A549 (cell line): ENCODE measurements around the gene AHCYL2. TPM values are rescaled to one million over a fixed set of nuclear protein-coding genes. Genes with fewer than 3 reads are reported as not detected.

Experiments used
- ATAC-seq, 2 experiments: fragments of 200-7000 bp in 1 of 2; fragments of >200 bp in 1 of 2; cut with Nextera tagmentation in 1 of 2; cut with Tn5 transposase in 1 of 2; 3 replicates each; pipeline versions ENCODE4 v1.8.0 to v1.9.1; 2018 to 2020; ENCODE audit warnings: mild to moderate bottlenecking in 1 of 2, moderate library complexity in 1 of 2
- CTCF ChIA-PET: fragments of 300-600 bp; sonication (Branson Sonifier 250); formaldehyde crosslinking; extraction: SDS; loops from one replicate; lab custom pipeline; 2021; ENCODE audit warnings: antibody characterized with exemption, inconsistent platforms; lab: Yijun Ruan, JAX
- POLR2A ChIA-PET: fragments of 350-600 bp; formaldehyde crosslinking; extraction: SDS; loops from one replicate; lab custom pipeline; 2021; ENCODE audit warnings: antibody characterized with exemption, inconsistent platforms; lab: Yijun Ruan, JAX
- DNase-seq, 2 experiments: peaks; one replicate each; pipeline versions ENCODE4 v3.0.0 to v3.0.0-alpha.2; 2011 to 2016; ENCODE audit warnings: low read depth in 1 of 2, low spot score in 1 of 2
- FAIRE-seq: peaks from 2 replicates; lab custom pipeline; 2011; peaks lifted over from hg19 to GRCh38; lab: Jason Lieb, UNC
- H3K27ac ChIP-seq, 2 experiments: fragments of >200 bp; sonication (Bioruptor Twin); formaldehyde crosslinking; 3 replicates each; pipeline ENCODE4 v1.5.1; 2016 to 2017
- H3K4me1 ChIP-seq: fragments of >200 bp; sonication (Bioruptor Twin); formaldehyde crosslinking; 3 replicates; pipeline ENCODE4 v1.6.1; 2016
- H3K4me2 ChIP-seq: fragments of >200 bp; sonication (Bioruptor Twin); formaldehyde crosslinking; 3 replicates; pipeline ENCODE4 v1.6.1; 2016
- H3K4me3 ChIP-seq: fragments of >200 bp; sonication (Bioruptor Twin); formaldehyde crosslinking; 3 replicates; pipeline ENCODE4 v1.5.1; 2016
- H3K9me3 ChIP-seq: fragments of >200 bp; sonication (Bioruptor Twin); formaldehyde crosslinking; 3 replicates; pipeline ENCODE4 v1.6.1; 2016
- BHLHE40 ChIP-seq: IDR thresholded peaks from 2 replicates; pipeline ENCODE4 v1.6.1; 2012; ENCODE audit warnings: low read depth, low read length, inconsistent platforms
- CEBPB ChIP-seq, 2 experiments: fragments of >200 bp in 1 of 2; sonication (Bioruptor Twin) in 1 of 2; formaldehyde crosslinking in 1 of 2; IDR thresholded peaks; 2 replicates each; pipeline ENCODE4 v1.6.1; 2012 to 2016
- EHMT2 ChIP-seq: fragments of 200-600 bp; sonication (generic); IDR thresholded peaks from 2 replicates; pipeline ENCODE4 v1.6.1; 2016; ENCODE audit warnings: antibody characterized with exemption, low read depth, mild to moderate bottlenecking, moderate library complexity
- FOSB ChIP-seq: fragments of 250-450 bp; sonication (Bioruptor Pico); IDR thresholded peaks from 2 replicates; pipeline ENCODE4 v1.5.0; 2020; ENCODE audit warnings: mild to moderate bottlenecking, moderate library complexity
- FOXS1 ChIP-seq: fragments of 250-450 bp; sonication (Bioruptor Pico); IDR thresholded peaks from 2 replicates; pipeline ENCODE4 v1.5.0; 2020; ENCODE audit warnings: mild to moderate bottlenecking, moderate library complexity
- HES2 ChIP-seq: fragments of >200 bp; sonication (Bioruptor Twin); formaldehyde crosslinking; IDR thresholded peaks from 2 replicates; pipeline ENCODE4 v1.6.1; 2016
- HMGXB4 ChIP-seq: fragments of 250-450 bp; sonication (Bioruptor Pico); IDR thresholded peaks from 2 replicates; pipeline ENCODE4 v1.5.0; 2021; ENCODE audit warnings: mild to moderate bottlenecking, moderate library complexity, borderline replicate concordance
- HOXA7 ChIP-seq: fragments of 250-450 bp; sonication (Bioruptor Pico); IDR thresholded peaks from 2 replicates; pipeline ENCODE4 v1.5.0; 2020; ENCODE audit warnings: mild to moderate bottlenecking, moderate library complexity
- HOXB13 ChIP-seq: fragments of 250-450 bp; sonication (Bioruptor Pico); IDR thresholded peaks from 2 replicates; pipeline ENCODE4 v1.5.0; 2020; ENCODE audit warnings: low read depth, mild to moderate bottlenecking, moderate library complexity
- HOXB5 ChIP-seq: fragments of 250-450 bp; sonication (Bioruptor Pico); IDR thresholded peaks from 2 replicates; pipeline ENCODE4 v1.5.0; 2020; ENCODE audit warnings: mild to moderate bottlenecking, moderate library complexity
- JUNB ChIP-seq: fragments of >200 bp; sonication (Bioruptor Twin); formaldehyde crosslinking; IDR thresholded peaks from 2 replicates; pipeline ENCODE4 v1.6.1; 2016
- MAFK ChIP-seq: fragments of 450-650 bp; IDR thresholded peaks from 2 replicates; pipeline ENCODE4 v1.6.1; 2014; ENCODE audit not compliant: partially characterized antibody
- NFE2L2 ChIP-seq: fragments of 150-350 bp; conservative IDR thresholded peaks from 2 replicates; pipeline ENCODE4 v1.6.1; 2014; ENCODE audit warnings: low read length
- POLR2AphosphoS2 ChIP-seq: conservative IDR thresholded peaks from 2 replicates; pipeline ENCODE4 v1.6.1; 2012; ENCODE audit warnings: low read length, improper control_type of control experiment, inconsistent platforms
- RFX5 ChIP-seq: fragments of 450-650 bp; IDR thresholded peaks from 2 replicates; pipeline ENCODE4 v1.7.1; 2014; ENCODE audit warnings: antibody characterized with exemption, mild to moderate bottlenecking, moderate library complexity
- RNF2 ChIP-seq: fragments of 200-600 bp; sonication (generic); IDR thresholded peaks from 2 replicates; pipeline ENCODE4 v1.6.1; 2016; ENCODE audit warnings: low read depth, mild to moderate bottlenecking, antibody characterized with exemption, moderate library complexity, borderline replicate concordance
- SMC3 ChIP-seq: fragments of >200 bp; sonication (Bioruptor Twin); formaldehyde crosslinking; IDR thresholded peaks from 3 replicates; pipeline ENCODE4 v1.6.1; 2018; ENCODE audit warnings: inconsistent platforms
- TFCP2L1 ChIP-seq: fragments of 250-450 bp; sonication (Bioruptor Pico); IDR thresholded peaks from 2 replicates; pipeline ENCODE4 v1.5.0; 2021; ENCODE audit warnings: mild to moderate bottlenecking
- TP53 ChIP-seq: fragments of 250-450 bp; sonication (Bioruptor Pico); IDR thresholded peaks from 2 replicates; pipeline ENCODE4 v1.5.0; 2021; ENCODE audit warnings: mild to moderate bottlenecking, moderate library complexity
- ZC3H11A ChIP-seq: fragments of 450-650 bp; IDR thresholded peaks from 2 replicates; pipeline ENCODE4 v1.6.1; 2014; ENCODE audit warnings: antibody characterized with exemption, mild to moderate bottlenecking
- ZFP36 ChIP-seq: fragments of 450-650 bp; IDR thresholded peaks from 2 replicates; pipeline ENCODE4 v1.6.1; 2014; ENCODE audit warnings: borderline replicate concordance; ENCODE audit not compliant: partially characterized antibody
- whole genome bisulfite sequencing: methylation state at CpG from one replicate; pipeline ENCODE4 v1.1.6; 2017; ENCODE audit errors: missing lambda C conversion rate; 5-methylcytosine and 5-hydroxymethylcytosine counted together
- polyA plus RNA-seq, 4 experiments: library from polyadenylated mRNA; depleted of rRNA in 3 of 4; stranded (reverse); fragments of >200 nt; fragmentation: RNase III in 1 of 4; extraction: RNeasy Plus Mini Kit Qiagen cat#74134 plus additional on column Dnase treatment in 1 of 4; gene quantifications; 2 replicates in 3 of 4; 3 replicates in 1 of 4; pipeline ENCODE4 v1.2.3, GENCODE V29; 2011 to 2017
- TF ChIP-seq, protein P1 (sequence below): fragments of >200 bp; sonication (Bioruptor Twin); formaldehyde crosslinking; IDR thresholded peaks from 3 replicates; pipeline ENCODE4 v1.5.1; 2016
- TF ChIP-seq, protein P2 (sequence below): fragments of 150-350 bp; IDR thresholded peaks from 2 replicates; pipeline ENCODE4 v1.6.1; 2014; ENCODE audit warnings: low read depth, mild to moderate bottlenecking, low read length

The AHCYL2 gene
- polyA plus RNA-seq, 2 of the 4 experiments (the other 2 are of a cell fraction) = 10.8 to 25.9 TPM

- Histone ChIP-seq H3K27ac (no peak overlapping the region), H3K4me2 (no peak overlapping the region), H3K4me1 (no peaks in the 10 kb centered on the region), H3K9me3 (no peaks in the 10 kb centered on the region), H3K4me3 (no peak overlapping the region)
- ChIA-PET POLR2A (no interaction called here), CTCF (interaction anchor here (0.6 to 3.9 kb wide), 6 partner anchors 13 to 516 kb away, joined by 3 to 25 read pairs (median 4); no protein-coding TSS in a partner anchor)
- WGBS = 82% methylated on average over 4 of the region's 4 CpGs
- no peak for FAIRE-seq
- TF ChIP-seq SMC3 (no peak), JUNB (no peak), HOXB5 (CRISPR knock-in tag) (no peak), HMGXB4 (CRISPR knock-in tag) (no peak), FOXS1 (CRISPR knock-in tag) (no peak), TFCP2L1 (CRISPR knock-in tag) (no peak), ZC3H11A (no peak), POLR2AphosphoS2 (no peak), TP53 (CRISPR knock-in tag) (no peak), FOSB (CRISPR knock-in tag) (no peak), HES2 (no peak), HOXA7 (CRISPR knock-in tag) (no peak), MAFK (no peak), RNF2 (no peak), CEBPB (IDR thresholded peaks at IDR 0.05) (no peak), HOXB13 (CRISPR knock-in tag) (no peak), RFX5 (no peak)
- TF ChIP-seq, protein P1, sequence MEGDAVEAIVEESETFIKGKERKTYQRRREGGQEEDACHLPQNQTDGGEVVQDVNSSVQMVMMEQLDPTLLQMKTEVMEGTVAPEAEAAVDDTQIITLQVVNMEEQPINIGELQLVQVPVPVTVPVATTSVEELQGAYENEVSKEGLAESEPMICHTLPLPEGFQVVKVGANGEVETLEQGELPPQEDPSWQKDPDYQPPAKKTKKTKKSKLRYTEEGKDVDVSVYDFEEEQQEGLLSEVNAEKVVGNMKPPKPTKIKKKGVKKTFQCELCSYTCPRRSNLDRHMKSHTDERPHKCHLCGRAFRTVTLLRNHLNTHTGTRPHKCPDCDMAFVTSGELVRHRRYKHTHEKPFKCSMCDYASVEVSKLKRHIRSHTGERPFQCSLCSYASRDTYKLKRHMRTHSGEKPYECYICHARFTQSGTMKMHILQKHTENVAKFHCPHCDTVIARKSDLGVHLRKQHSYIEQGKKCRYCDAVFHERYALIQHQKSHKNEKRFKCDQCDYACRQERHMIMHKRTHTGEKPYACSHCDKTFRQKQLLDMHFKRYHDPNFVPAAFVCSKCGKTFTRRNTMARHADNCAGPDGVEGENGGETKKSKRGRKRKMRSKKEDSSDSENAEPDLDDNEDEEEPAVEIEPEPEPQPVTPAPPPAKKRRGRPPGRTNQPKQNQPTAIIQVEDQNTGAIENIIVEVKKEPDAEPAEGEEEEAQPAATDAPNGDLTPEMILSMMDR = no peak
- no peak for ATAC-seq
- no peak for DNase-seq
These were observed 27.1 kb upstream of the AHCYL2 start for GRCh38 chr7:129197771-129198170.

- TF ChIP-seq NFE2L2 (no peak), HES2 (no peak), BHLHE40 (no peak), HOXB13 (CRISPR knock-in tag) (no peak), ZFP36 (no peak), JUNB (no peak), EHMT2 (no peak), TP53 (CRISPR knock-in tag) (no peak), RFX5 (no peak)
- TF ChIP-seq, protein P1 = no peak
- TF ChIP-seq, protein P2, sequence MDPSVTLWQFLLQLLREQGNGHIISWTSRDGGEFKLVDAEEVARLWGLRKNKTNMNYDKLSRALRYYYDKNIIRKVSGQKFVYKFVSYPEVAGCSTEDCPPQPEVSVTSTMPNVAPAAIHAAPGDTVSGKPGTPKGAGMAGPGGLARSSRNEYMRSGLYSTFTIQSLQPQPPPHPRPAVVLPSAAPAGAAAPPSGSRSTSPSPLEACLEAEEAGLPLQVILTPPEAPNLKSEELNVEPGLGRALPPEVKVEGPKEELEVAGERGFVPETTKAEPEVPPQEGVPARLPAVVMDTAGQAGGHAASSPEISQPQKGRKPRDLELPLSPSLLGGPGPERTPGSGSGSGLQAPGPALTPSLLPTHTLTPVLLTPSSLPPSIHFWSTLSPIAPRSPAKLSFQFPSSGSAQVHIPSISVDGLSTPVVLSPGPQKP = no peak
- Histone ChIP-seq H3K4me3 (no peak overlapping the region), H3K4me1 (no peaks in the 10 kb centered on the region), H3K27ac (no peak overlapping the region), H3K4me2 (no peak overlapping the region), H3K9me3 (no peaks in the 10 kb centered on the region)
- ATAC-seq = no peak
- no peak for FAIRE-seq
- no peak for DNase-seq
- 90% methylated on average over 4 of the region's 4 CpGs for WGBS
- ChIA-PET CTCF (interaction anchor here (1.2 to 3.9 kb wide), 5 partner anchors 11 to 273 kb away, joined by 3 to 25 read pairs (median 4); no protein-coding TSS in a partner anchor), POLR2A (no interaction called here)
These were observed 25.4 kb upstream of the AHCYL2 start for GRCh38 chr7:129199406-129199805.
